Measurements from ENCODE around the gene RNASEH2B. TPM values are rescaled to one million over a fixed set of nuclear protein-coding genes. Genes with fewer than 3 reads are reported as not detected.

Gene RNASEH2B
- polyA plus RNA-seq, 3 donors = 53.6 to 66.4 (median 56.2) TPM

- no peak for DNase-seq (ENCODE audit: extremely low read depth in 1 of 11, low read depth in 9 of 11, low spot score in 4 of 11)
These were observed 64.7 kb downstream of the RNASEH2B start for GRCh38 chr13:50974268-50974667.

- no peak for DNase-seq (ENCODE audit: extremely low read depth in 1 of 11, low read depth in 9 of 11, low spot score in 4 of 11)
These were observed 69.6 kb downstream of the RNASEH2B start for GRCh38 chr13:50979187-50979586.

GRCh38 chr13:50981686-50982085, 72.1 kb downstream of the RNASEH2B start:
- DNase-seq (ENCODE audit: extremely low read depth in 1 of 11, low read depth in 9 of 11, low spot score in 4 of 11) = no peak

GRCh38 chr13:50989476-50989875, 79.9 kb downstream of the RNASEH2B start:
- DNase-seq (ENCODE audit: extremely low read depth in 1 of 11, low read depth in 9 of 11, low spot score in 4 of 11) = no peak

- DNase-seq (ENCODE audit: extremely low read depth in 1 of 11, low read depth in 9 of 11, low spot score in 4 of 11) = no peak
These were observed 80.7 kb downstream of the RNASEH2B start for GRCh38 chr13:50990065-50990817.

- DNase-seq (ENCODE audit: extremely low read depth in 1 of 11, low read depth in 9 of 11, low spot score in 4 of 11) = no peak
These were observed 81.4 kb downstream of the RNASEH2B start for GRCh38 chr13:50990818-50991506.

GRCh38 chr13:50991579-50992521, 82.3 kb downstream of the RNASEH2B start:
- no peak for DNase-seq (ENCODE audit: extremely low read depth in 1 of 11, low read depth in 9 of 11, low spot score in 4 of 11)

- DNase-seq (ENCODE audit: extremely low read depth in 1 of 11, low read depth in 9 of 11, low spot score in 4 of 11) = no peak
These were observed 83.8 kb downstream of the RNASEH2B start for GRCh38 chr13:50993371-50993770.

GRCh38 chr13:50993934-50994333, 84.3 kb downstream of the RNASEH2B start:
- DNase-seq (ENCODE audit: extremely low read depth in 1 of 11, low read depth in 9 of 11, low spot score in 4 of 11) = no peak

- no peak for DNase-seq (ENCODE audit: extremely low read depth in 1 of 11, low read depth in 9 of 11, low spot score in 4 of 11)
These were observed 85.1 kb downstream of the RNASEH2B start for GRCh38 chr13:50994651-50995050.

GRCh38 chr13:50995854-50996253, 86.3 kb downstream of the RNASEH2B start:
- no peak for DNase-seq (ENCODE audit: extremely low read depth in 1 of 11, low read depth in 9 of 11, low spot score in 4 of 11)

GRCh38 chr13:50998326-50998725, 88.7 kb downstream of the RNASEH2B start:
- DNase-seq (ENCODE audit: extremely low read depth in 1 of 11, low read depth in 9 of 11, low spot score in 4 of 11) = no peak

- no peak for DNase-seq (ENCODE audit: extremely low read depth in 1 of 11, low read depth in 9 of 11, low spot score in 4 of 11)
These were observed 90.0 kb downstream of the RNASEH2B start for GRCh38 chr13:50999641-51000040.

GRCh38 chr13:51000061-51000460, 90.5 kb downstream of the RNASEH2B start:
- DNase-seq (ENCODE audit: extremely low read depth in 1 of 11, low read depth in 9 of 11, low spot score in 4 of 11) = no peak

GRCh38 chr13:51000571-51001260, 91.1 kb downstream of the RNASEH2B start:
- no peak for DNase-seq (ENCODE audit: extremely low read depth in 1 of 11, low read depth in 9 of 11, low spot score in 4 of 11)

- no peak for DNase-seq (ENCODE audit: extremely low read depth in 1 of 11, low read depth in 9 of 11, low spot score in 4 of 11)
These were observed 91.7 kb downstream of the RNASEH2B start for GRCh38 chr13:51001335-51001734.

GRCh38 chr13:51002736-51003135, 93.1 kb downstream of the RNASEH2B start:
- no peak for DNase-seq (ENCODE audit: extremely low read depth in 1 of 11, low read depth in 9 of 11, low spot score in 4 of 11)

GRCh38 chr13:51003642-51004041, 94.1 kb downstream of the RNASEH2B start:
- DNase-seq (ENCODE audit: extremely low read depth in 1 of 11, low read depth in 9 of 11, low spot score in 4 of 11) = no peak
